ENCODE data around the gene ARHGEF28. TPM values are rescaled to one million over a fixed set of nuclear protein-coding genes. Genes with fewer than 3 reads are reported as not detected.

The ARHGEF28 gene
- total RNA-seq, 1 experiment from 2014 or later: 0.57 TPM

GRCh38 chr5:73606206-73606753 is 19.7 kb upstream of the ARHGEF28 start:
- Histone ChIP-seq H3K4me2 (ENCODE audit: insufficient read depth, insufficient read length, low read length) (no peak overlapping the region), H3K79me2 (ENCODE audit: insufficient read depth, low read length) (no peaks in the 10 kb centered on the region), H2AFZ (ENCODE audit: low read length) (no peak overlapping the region), H3K18ac (ENCODE audit: insufficient read length, low read depth, low read length) (no peak overlapping the region), H3K4me1 (ENCODE audit: insufficient read depth, low read length) (no peaks in the 10 kb centered on the region), H3K9ac (ENCODE audit: extremely low read depth, insufficient read length, low read length) (no peak overlapping the region), H4K5ac (ENCODE audit: insufficient read length, low read depth, low read length) (no peak overlapping the region), H3K27me3 (ENCODE audit: insufficient read depth, low read length) (no peaks in the 10 kb centered on the region), H3K56ac (ENCODE audit: insufficient read length, low read depth, low read length) (no peak overlapping the region), H2BK120ac (ENCODE audit: low read depth, low read length, poor library complexity, severe bottlenecking) (no peak overlapping the region), H2BK20ac (ENCODE audit: low read depth, low read length, poor library complexity, severe bottlenecking) (no peak overlapping the region), H3K14ac (ENCODE audit: insufficient read depth, low read length) (no peak overlapping the region), H4K8ac (replicated peaks; ENCODE audit: insufficient read length, low read depth, low read length) (no peak overlapping the region), H3K27ac (ENCODE audit: insufficient read length, low read depth, low read length) (no peak overlapping the region), H2BK12ac (ENCODE audit: insufficient read length, low read depth, low read length) (no peak overlapping the region), H3K23me2 (ENCODE audit: insufficient read length, low read depth, low read length, poor library complexity, severe bottlenecking) (no peaks in the 10 kb centered on the region), H3K79me1 (ENCODE audit: insufficient read depth, low read depth, low read length, poor library complexity, severe bottlenecking) (no peaks in the 10 kb centered on the region), H4K20me1 (ENCODE audit: control insufficient read depth, insufficient read depth, insufficient read length) (no peaks in the 10 kb centered on the region), H2BK5ac (ENCODE audit: insufficient read length, low read length) (no peak overlapping the region), H2AK5ac (ENCODE audit: insufficient read length, low read length) (no peak overlapping the region), H3T11ph (ENCODE audit: low read length) (no peak overlapping the region), H2BK15ac (ENCODE audit: low read depth, low read length) (no peak overlapping the region), H3K9me3 (ENCODE audit: control insufficient read depth, low read depth, low read length) (no peaks in the 10 kb centered on the region), H4K91ac (ENCODE audit: insufficient read length, low read depth, low read length) (no peak overlapping the region), H3K4ac (ENCODE audit: low read depth, low read length) (no peak overlapping the region), H3K23ac (ENCODE audit: insufficient read length, low read depth, low read length) (no peak overlapping the region)
- WGBS (ENCODE audit: extremely low coverage, insufficient read length, low lambda C conversion rate): no CpG with 5 or more reads among the region's 3 CpGs
- TF ChIP-seq, protein P1, sequence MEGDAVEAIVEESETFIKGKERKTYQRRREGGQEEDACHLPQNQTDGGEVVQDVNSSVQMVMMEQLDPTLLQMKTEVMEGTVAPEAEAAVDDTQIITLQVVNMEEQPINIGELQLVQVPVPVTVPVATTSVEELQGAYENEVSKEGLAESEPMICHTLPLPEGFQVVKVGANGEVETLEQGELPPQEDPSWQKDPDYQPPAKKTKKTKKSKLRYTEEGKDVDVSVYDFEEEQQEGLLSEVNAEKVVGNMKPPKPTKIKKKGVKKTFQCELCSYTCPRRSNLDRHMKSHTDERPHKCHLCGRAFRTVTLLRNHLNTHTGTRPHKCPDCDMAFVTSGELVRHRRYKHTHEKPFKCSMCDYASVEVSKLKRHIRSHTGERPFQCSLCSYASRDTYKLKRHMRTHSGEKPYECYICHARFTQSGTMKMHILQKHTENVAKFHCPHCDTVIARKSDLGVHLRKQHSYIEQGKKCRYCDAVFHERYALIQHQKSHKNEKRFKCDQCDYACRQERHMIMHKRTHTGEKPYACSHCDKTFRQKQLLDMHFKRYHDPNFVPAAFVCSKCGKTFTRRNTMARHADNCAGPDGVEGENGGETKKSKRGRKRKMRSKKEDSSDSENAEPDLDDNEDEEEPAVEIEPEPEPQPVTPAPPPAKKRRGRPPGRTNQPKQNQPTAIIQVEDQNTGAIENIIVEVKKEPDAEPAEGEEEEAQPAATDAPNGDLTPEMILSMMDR (conservative IDR thresholded peaks at IDR 0.05): no peak
- Mint-ChIP-seq H3K36me3 (ENCODE audit: insufficient read depth in 1 of 3, low read depth in 3 of 3) (no peaks in the 10 kb centered on the region), H3K4me3 (no peak overlapping the region), H3K27me3 (ENCODE audit: low read depth) (peaks cover 5% of the 10 kb centered on the region), H3K9me3 (peaks cover 4 to 7% of the 10 kb centered on the region in 2 experiments; a peak in 4 of 5 replicates), H3K4me1 (no peaks in the 10 kb centered on the region), H3K27ac (no peak overlapping the region)
- no peak for DNase-seq
